SK-N-MC (cell line): ENCODE measurements around the gene CDC27.
"Not testable (repeated sequence)": the region's sequence is repeated elsewhere in the genome, so short reads cannot be mapped to it uniquely, and the experiment has no call there.

Experiments used
- EZH2 ChIP-seq: fragments of 200-600 bp; sonication (generic); IDR thresholded peaks from one replicate; pipeline ENCODE4 v1.6.1; 2017; ENCODE audit warnings: antibody characterized with exemption
- POLR2AphosphoS5 ChIP-seq: IDR thresholded peaks from 2 replicates; pipeline ENCODE4 v1.6.1; 2012; ENCODE audit warnings: mild to moderate bottlenecking, low read depth, low read length, borderline replicate concordance

- TF ChIP-seq EZH2, POLR2AphosphoS5: not testable (repeated sequence)
Measured at GRCh38 chr17:47123262-47123661, 65.8 kb downstream of the CDC27 start.
